Mucosa of stomach (tissue), 1 donor: ENCODE results near the gene ATP13A4.
"Not testable (repeated sequence)": the region's sequence is repeated elsewhere in the genome, so short reads cannot be mapped to it uniquely, and the experiment has no call there.

Experiments used
- H3K27me3 ChIP-seq: one replicate; pipeline ENCODE4 v1.7.0; 2013; ENCODE audit warnings: mild to moderate bottlenecking, low read length; ENCODE audit not compliant: control insufficient read depth, insufficient read depth
- H3K36me3 ChIP-seq: one replicate; pipeline ENCODE4 v1.7.0; 2013; ENCODE audit warnings: low read length; ENCODE audit not compliant: control insufficient read depth, insufficient read depth
- H3K4me1 ChIP-seq: one replicate; pipeline ENCODE4 v1.7.0; 2013; ENCODE audit warnings: mild to moderate bottlenecking, low read length; ENCODE audit not compliant: control insufficient read depth, insufficient read depth
- H3K4me3 ChIP-seq: one replicate; pipeline ENCODE4 v1.7.0; 2013; ENCODE audit warnings: low read length
- H3K9ac ChIP-seq: one replicate; pipeline ENCODE4 v1.7.0; 2013; ENCODE audit warnings: mild to moderate bottlenecking, low read length, moderate library complexity
- H3K9me3 ChIP-seq: one replicate; pipeline ENCODE4 v1.7.0; 2013; ENCODE audit warnings: mild to moderate bottlenecking, low read length, moderate library complexity; ENCODE audit not compliant: control insufficient read depth
- donor health status: Pancreatic carcinoma.

ATP13A4 gene

DNA sequence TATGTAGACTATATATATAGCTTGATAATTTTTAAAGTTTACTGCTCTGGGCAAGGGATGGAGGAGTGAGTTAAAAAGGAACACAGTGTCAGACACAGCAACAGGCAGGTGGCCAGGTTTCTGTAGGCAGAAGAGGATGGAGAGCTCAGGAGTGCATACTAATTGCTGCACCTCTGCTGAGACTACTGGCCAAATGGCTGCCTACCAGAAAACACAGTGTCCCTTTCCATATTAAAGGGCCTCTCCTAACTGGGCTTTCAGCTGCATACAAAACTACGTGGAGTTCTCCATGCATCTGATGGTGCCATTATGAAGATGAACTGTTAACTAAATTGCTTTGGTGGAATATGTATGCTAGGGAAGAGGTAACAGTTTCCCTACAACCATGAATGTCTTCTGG lies 1.8 kb downstream of the ATP13A4 start:
- Histone ChIP-seq H3K9me3 (no peaks in the 10 kb centered on the region), H3K4me1 (peaks cover 34% of the 10 kb centered on the region), H3K27me3 (no peaks in the 10 kb centered on the region), H3K9ac (no peak overlapping the region), H3K4me3 (no peak overlapping the region), H3K36me3 (no peaks in the 10 kb centered on the region)

DNA sequence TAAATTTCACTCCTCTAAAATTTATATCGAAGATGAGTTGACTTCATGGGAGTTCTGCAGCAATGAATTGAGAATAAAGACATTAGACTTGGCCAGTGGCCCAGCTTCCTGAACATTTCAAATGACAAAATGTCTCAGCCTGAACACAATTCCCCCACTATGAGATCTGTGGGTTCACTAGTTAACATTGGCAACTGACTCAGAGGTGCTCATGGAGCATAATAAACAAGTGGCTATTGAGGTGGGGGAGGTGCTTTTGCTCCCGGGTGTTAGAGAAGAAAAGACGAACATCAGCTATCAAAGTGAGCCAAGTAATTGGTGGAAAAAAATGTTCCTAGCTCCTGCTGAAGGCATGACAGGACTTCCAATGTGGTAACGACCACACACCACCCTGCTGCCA lies 6.3 kb downstream of the ATP13A4 start:
- no peaks in the 10 kb centered on the region for H3K36me3 ChIP-seq
- peaks cover 15% of the 10 kb centered on the region for H3K4me1 ChIP-seq
- no peak overlapping the region for H3K9ac ChIP-seq
- no peaks in the 10 kb centered on the region for H3K27me3 ChIP-seq
- H3K9me3 ChIP-seq: no peaks in the 10 kb centered on the region
- no peak overlapping the region for H3K4me3 ChIP-seq

DNA sequence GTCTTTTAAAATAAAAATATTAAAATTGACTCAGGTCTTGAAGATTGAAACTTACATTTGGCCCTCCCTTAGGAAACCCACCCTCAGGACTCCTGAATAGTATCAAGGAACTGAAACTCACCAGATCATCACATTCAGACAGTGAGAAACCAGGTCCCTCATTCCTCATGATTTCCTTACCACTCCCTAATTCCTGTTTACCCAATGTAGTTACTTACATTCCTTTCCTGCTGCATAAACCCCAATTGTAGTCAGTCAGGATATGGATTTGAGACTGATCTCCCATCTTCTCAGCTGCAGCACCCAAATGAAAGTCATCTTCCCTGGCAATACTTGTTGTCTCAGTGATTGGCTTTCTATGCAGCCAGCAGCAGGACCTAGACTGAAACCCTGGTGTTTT lies 8.6 kb downstream of the ATP13A4 start:
- no peaks in the 10 kb centered on the region for H3K36me3 ChIP-seq
- no peaks in the 10 kb centered on the region for H3K9me3 ChIP-seq
- no peak overlapping the region for H3K9ac ChIP-seq
- no peak overlapping the region for H3K4me3 ChIP-seq
- H3K27me3 ChIP-seq: no peaks in the 10 kb centered on the region
- peaks cover 9% of the 10 kb centered on the region for H3K4me1 ChIP-seq

DNA sequence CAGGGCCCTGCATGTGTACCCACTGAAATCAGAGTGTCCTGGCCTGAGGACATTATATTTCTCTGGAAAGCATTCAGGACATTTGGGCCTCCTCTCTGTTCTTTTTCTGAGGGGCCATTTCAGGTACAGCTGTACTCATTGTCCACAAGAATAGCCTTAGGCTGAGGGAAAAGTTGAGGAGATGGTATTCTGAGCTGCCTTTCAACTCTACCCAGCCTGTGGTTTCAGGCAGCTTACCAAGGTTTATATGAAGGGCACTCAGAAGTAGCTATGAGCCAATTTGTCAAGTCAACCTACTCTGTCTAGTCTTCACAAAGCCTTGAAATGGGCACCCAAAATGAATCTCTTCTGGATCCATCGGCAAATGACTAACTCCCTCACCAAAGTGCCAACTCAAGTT lies 9.4 kb downstream of the ATP13A4 start:
- Histone ChIP-seq H3K9ac (no peak overlapping the region), H3K4me3 (no peak overlapping the region), H3K27me3 (no peaks in the 10 kb centered on the region), H3K36me3 (no peaks in the 10 kb centered on the region), H3K4me1 (peaks cover 1% of the 10 kb centered on the region), H3K9me3 (no peaks in the 10 kb centered on the region)

DNA sequence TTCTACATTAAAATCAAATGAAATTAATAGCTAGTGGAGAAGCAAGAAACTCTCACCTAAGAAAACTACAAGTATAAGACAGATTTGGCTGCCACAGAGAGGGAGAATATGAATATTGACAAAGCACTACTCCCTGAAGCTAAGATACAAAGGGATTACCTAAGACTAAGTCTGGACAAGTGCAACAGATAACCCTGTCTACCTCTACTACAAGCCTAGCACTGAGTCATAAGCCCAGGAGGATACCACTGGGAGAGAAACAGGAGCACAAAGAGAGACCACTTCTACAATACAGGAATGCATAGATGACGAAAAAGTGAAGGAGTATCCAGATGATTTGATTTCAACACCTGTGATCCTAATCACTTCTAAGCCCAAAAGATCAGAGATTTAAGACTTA lies 10.4 kb downstream of the ATP13A4 start:
- no peaks in the 10 kb centered on the region for H3K36me3 ChIP-seq
- no peaks in the 10 kb centered on the region for H3K9me3 ChIP-seq

DNA sequence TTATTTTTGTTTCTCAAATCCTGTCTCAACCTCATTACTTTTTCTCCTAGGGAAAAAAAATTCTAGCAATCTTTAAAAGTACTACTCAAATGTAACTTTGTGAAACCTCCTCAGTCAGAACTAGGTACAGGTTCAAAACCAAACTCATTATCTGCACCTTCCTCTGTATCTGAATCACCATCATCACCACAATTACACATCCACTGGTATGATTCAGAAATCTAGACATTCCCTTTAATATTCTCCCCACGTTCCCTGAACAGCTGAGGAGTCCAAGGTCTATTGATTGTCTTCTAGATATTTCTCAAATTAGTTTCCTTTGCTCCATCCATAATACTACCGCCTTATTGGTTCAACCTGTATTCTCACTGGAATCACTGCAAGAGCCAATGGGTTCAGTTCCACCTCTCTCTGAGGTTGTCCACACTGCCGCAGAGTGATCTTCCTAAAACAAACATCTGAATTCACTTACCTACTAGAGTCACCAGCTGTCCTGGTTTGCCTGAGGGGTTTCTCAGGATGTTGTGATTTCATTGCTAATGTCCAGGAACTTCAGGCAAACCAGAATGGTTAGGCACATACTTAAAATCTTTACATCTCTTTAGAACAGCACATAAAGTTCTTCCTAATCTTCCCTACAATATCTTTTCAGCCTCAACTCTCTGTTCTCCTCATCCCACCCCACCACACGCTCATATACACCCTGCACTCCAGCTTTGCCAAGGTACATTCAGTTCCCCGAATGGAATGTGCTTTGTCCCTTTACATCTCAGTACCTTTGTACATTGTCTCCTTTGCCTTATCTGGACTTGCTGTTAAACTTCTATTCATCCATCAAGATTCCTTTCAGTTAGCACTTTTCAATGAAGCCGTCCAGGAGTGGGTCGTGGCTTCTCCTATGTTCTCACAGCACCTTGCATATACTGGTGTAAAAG lies 24.2 kb downstream of the ATP13A4 start:
- H3K9me3 ChIP-seq: no peaks in the 10 kb centered on the region
- no peak overlapping the region for H3K4me3 ChIP-seq
- no peaks in the 10 kb centered on the region for H3K4me1 ChIP-seq
- H3K27me3 ChIP-seq: no peaks in the 10 kb centered on the region
- no peak overlapping the region for H3K9ac ChIP-seq
- H3K36me3 ChIP-seq: no peaks in the 10 kb centered on the region

More for the DNA sequence above, 10.4 kb downstream of the ATP13A4 start:
- Histone ChIP-seq H3K27me3 (no peaks in the 10 kb centered on the region), H3K4me1 (no peaks in the 10 kb centered on the region), H3K9ac (no peak overlapping the region), H3K4me3 (no peak overlapping the region)

DNA sequence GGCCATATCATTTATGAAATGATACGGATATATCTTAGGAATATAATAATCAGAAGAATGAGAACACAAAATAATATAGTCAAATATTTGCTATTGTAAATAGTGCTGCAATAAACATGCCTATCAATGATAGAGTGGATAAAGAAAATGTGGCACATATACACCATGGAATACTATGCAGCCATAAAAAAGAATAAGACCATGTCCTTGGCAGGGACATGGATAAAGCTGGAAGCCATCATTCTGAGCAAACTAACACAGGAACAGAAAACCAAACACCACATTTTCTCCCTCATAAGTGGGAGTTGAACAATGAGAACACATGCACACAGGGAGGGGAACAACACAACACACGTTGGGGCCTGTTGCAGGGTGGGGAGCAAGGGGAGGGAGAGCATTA lies 28.6 kb downstream of the ATP13A4 start:
- not testable (repeated sequence) for H3K27me3 ChIP-seq, H3K36me3 ChIP-seq, H3K4me3 ChIP-seq, H3K9ac ChIP-seq, H3K9me3 ChIP-seq, H3K4me1 ChIP-seq

DNA sequence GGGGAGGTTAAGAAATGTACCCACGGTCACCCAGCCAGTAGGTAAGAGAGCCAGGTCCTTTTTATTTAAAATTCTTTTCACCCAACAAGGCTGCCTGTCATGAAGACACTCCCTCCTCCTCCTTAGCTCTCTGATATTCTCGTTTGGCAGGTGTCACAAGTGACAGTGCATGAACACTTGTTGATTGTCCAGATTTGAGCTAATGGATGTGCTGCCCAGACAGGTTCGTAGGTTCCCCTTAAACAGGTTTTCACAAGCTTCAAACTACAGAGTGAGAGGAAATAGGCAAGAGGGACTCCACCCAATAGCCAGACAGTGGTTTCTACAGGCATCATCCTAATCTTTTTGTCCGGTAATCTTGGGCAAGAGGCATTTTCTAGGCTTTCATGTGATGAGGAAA lies 32.2 kb downstream of the ATP13A4 start:
- Histone ChIP-seq H3K27me3 (no peaks in the 10 kb centered on the region), H3K9ac (no peak overlapping the region), H3K36me3 (no peaks in the 10 kb centered on the region), H3K9me3 (no peaks in the 10 kb centered on the region), H3K4me3 (no peak overlapping the region), H3K4me1 (no peaks in the 10 kb centered on the region)

DNA sequence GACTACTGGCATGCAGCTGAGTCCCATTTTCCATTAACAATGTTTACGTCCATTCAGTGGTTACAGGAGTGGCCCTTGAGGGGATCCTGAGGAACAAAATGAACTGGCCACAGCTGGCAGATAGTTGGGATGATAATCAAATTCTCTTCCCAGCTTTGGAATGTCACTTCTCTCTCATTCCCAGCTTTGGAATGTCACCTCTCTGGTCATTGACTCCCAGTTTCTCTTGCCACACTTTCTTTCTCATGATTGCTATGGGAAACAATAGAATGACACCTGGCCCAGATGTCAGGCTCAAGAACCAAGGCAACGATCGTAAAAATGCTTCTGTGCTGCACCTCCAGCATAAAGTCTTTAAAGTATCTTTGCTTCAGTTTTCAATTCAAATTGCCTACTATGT lies 34.0 kb downstream of the ATP13A4 start:
- Histone ChIP-seq H3K4me3 (no peak overlapping the region), H3K36me3 (no peaks in the 10 kb centered on the region), H3K27me3 (no peaks in the 10 kb centered on the region), H3K4me1 (peaks cover 6% of the 10 kb centered on the region), H3K9me3 (no peaks in the 10 kb centered on the region), H3K9ac (no peak overlapping the region)

DNA sequence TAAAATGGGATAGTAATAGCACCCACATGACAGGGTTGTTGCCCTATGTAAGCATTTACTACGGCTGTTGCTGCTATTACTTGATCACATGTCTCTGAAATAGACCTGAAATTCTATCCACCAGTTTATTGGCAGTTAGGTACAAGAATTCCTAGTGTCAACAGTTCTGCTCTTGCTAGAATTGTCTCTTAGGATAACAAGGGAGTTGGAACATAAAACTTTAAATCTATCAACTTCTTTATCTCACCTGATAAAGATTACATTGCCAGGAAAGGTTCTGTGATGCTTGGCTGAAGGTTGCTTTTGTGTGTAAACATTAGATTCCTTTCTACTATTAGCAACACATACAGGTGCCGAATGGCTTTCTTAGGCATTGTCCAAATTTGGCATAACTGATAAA lies 38.7 kb downstream of the ATP13A4 start:
- Histone ChIP-seq H3K27me3 (no peaks in the 10 kb centered on the region), H3K9ac (no peak overlapping the region), H3K4me1 (peaks cover 8% of the 10 kb centered on the region), H3K36me3 (no peaks in the 10 kb centered on the region), H3K9me3 (no peaks in the 10 kb centered on the region), H3K4me3 (no peak overlapping the region)

DNA sequence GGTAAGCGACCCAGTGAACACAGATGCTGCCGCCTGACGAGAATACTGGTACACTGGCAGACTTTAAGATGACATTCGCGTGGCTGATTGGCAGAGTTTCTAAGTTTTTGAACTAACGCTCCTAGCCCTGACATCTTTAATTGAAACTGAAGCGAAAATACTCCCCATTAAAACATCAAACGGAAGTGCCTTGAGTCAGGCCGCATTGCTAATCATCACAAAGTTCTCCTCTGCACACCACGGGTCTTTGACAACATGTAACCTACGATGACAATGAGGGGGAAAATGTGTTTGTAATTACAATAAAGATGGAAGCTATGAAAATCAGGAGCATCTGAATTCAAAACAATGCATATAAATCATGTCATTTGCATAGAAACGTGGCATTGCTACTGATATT lies 44.5 kb downstream of the ATP13A4 start:
- H3K9ac ChIP-seq: no peak overlapping the region
- H3K4me1 ChIP-seq: no peaks in the 10 kb centered on the region
- no peaks in the 10 kb centered on the region for H3K27me3 ChIP-seq
- no peaks in the 10 kb centered on the region for H3K9me3 ChIP-seq
- H3K4me3 ChIP-seq: no peak overlapping the region
- no peaks in the 10 kb centered on the region for H3K36me3 ChIP-seq

DNA sequence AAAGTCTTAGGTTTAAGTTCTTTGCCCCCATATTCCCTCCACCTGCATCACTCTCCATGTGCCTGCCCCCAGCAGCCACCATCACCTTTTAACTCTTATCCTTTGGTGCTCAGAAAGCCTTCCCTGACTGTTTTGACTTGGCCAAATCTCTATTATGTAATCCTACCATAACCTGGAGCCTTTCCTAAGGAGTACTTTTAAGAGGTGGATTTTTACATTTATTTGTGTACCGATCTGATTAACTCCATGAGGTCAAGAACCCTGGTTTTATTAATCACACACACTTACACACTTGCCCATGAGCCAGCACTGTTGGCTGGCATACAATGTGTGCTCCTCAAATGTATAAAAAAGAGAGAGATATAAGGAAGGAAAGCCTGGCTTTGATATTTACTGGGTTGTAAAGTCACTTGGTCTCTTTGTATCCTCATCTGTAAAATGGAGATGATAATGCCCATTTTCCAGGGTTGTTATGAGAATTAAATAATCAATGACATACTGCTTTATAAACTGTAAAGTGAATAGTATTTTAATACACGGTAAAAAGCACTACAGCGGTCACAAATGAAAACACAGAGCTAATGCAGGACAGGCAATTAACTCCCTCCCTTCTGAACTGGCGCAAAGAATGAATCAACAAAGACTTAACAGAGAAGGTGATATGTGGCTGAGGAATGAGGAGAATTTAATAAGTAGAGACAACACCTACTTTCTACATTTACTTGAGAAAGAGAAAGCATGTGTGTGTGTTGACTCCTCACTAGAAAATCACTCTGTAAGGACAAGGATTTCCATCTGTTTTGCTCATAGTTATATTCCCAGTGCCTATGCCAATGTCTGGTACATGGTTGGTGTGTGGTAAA lies 45.4 kb downstream of the ATP13A4 start:
- Histone ChIP-seq H3K36me3 (no peaks in the 10 kb centered on the region), H3K9me3 (no peaks in the 10 kb centered on the region), H3K4me3 (no peak overlapping the region), H3K9ac (no peak overlapping the region), H3K4me1 (no peaks in the 10 kb centered on the region), H3K27me3 (no peaks in the 10 kb centered on the region)
